Endothelial cell (in vitro differentiated cells): ENCODE measurements around the gene MYO1D. TPM values are rescaled to one million over a fixed set of nuclear protein-coding genes. Genes with fewer than 3 reads are reported as not detected.
"Not testable (repeated sequence)": the region's sequence is repeated elsewhere in the genome, so short reads cannot be mapped to it uniquely, and the experiment has no call there.

Experiments
- DNase-seq: peaks from one replicate; pipeline ENCODE4 v3.0.0; 2021; ENCODE audit warnings: low spot score
- H3K27ac Mint-ChIP-seq: one replicate; pipeline ENCODE4 v1.8.0; 2021; ENCODE audit warnings: mixed read lengths, inconsistent platforms; ENCODE audit not compliant: unreplicated experiment
- H3K27me3 Mint-ChIP-seq: one replicate; pipeline ENCODE4 v1.8.0; 2021; ENCODE audit warnings: mild to moderate bottlenecking, moderate library complexity, mixed read lengths, inconsistent platforms; ENCODE audit not compliant: unreplicated experiment
- H3K36me3 Mint-ChIP-seq: one replicate; pipeline ENCODE4 v1.8.0; 2021; ENCODE audit warnings: mild to moderate bottlenecking, low read depth, mixed read lengths, inconsistent platforms; ENCODE audit not compliant: unreplicated experiment
- H3K4me1 Mint-ChIP-seq: one replicate; pipeline ENCODE4 v1.8.0; 2021; ENCODE audit warnings: mild to moderate bottlenecking, mixed read lengths, inconsistent platforms; ENCODE audit not compliant: unreplicated experiment
- H3K4me3 Mint-ChIP-seq: one replicate; pipeline ENCODE4 v1.8.0; 2021; ENCODE audit warnings: mild to moderate bottlenecking, mixed read lengths, inconsistent platforms; ENCODE audit not compliant: unreplicated experiment
- H3K9me3 Mint-ChIP-seq: one replicate; pipeline ENCODE4 v1.8.0; 2021; ENCODE audit warnings: mixed read lengths, inconsistent platforms; ENCODE audit not compliant: unreplicated experiment
- total RNA-seq: library from RNA; stranded (reverse); fragmentation: NEBNext Ultra II Directional; extraction: Animal tissue kit (Norgen Biotek cat#: 25700); gene quantifications from one replicate; pipeline ENCODE4 v1.2.1, GENCODE V29; 2021; ENCODE audit not compliant: unreplicated experiment
- TF ChIP-seq, protein P1 (sequence below): fragments of 200-600 bp; sonication (generic); IDR thresholded peaks from one replicate; pipeline ENCODE4 v1.5.0; 2021; ENCODE audit warnings: antibody characterized with exemption; ENCODE audit not compliant: unreplicated experiment

The MYO1D gene
- total RNA-seq, 1 donor from 2014 or later, result 26.4 TPM

DNA sequence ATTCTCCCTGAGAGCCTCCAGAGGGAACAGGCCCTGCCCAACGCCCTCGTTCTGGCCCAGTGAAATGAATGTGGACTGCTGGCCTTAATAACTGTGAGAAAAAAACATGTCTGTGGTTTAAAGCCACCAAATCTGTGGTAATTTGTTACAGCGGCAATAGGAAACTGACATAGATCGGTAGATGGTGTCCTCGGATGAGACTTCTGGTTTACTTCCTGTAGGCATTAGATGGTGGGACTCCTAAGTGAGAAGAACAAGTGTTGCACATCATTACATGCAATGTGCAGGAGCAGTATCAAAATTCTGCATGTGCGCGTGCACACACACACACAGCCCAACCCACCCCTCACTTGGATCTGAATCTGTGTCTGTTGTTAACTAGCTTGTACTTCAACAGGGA, 348.1 kb downstream of the MYO1D start:
- Mint-ChIP-seq H3K27ac (no peak overlapping the region), H3K36me3 (no peaks in the 10 kb centered on the region), H3K9me3 (no peaks in the 10 kb centered on the region), H3K4me3 (no peak overlapping the region), H3K4me1 (no peaks in the 10 kb centered on the region), H3K27me3 (peaks cover 1% of the 10 kb centered on the region)
- TF ChIP-seq, protein P1, sequence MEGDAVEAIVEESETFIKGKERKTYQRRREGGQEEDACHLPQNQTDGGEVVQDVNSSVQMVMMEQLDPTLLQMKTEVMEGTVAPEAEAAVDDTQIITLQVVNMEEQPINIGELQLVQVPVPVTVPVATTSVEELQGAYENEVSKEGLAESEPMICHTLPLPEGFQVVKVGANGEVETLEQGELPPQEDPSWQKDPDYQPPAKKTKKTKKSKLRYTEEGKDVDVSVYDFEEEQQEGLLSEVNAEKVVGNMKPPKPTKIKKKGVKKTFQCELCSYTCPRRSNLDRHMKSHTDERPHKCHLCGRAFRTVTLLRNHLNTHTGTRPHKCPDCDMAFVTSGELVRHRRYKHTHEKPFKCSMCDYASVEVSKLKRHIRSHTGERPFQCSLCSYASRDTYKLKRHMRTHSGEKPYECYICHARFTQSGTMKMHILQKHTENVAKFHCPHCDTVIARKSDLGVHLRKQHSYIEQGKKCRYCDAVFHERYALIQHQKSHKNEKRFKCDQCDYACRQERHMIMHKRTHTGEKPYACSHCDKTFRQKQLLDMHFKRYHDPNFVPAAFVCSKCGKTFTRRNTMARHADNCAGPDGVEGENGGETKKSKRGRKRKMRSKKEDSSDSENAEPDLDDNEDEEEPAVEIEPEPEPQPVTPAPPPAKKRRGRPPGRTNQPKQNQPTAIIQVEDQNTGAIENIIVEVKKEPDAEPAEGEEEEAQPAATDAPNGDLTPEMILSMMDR, result no peak
- DNase-seq, result no peak

DNA sequence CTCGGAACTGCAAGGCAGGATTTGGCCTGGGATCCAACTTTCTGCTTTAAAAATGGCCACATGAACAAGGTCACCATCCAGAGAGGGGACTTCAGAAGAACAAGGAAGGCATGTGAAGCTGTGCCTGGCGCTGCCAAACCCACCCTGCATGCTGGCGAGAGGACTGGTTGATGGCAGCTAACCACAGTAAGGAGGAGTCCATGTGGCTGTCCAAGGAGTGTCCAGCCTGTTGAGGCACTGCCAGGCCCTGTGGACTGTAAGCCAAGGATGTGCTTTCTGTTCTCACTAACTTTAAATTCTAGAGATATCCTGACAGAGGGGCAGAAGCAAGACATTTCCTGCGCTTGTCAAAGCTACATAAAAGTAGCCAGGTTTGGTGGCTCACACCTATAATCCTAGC, 349.8 kb downstream of the MYO1D start:
- Mint-ChIP-seq H3K9me3 (no peaks in the 10 kb centered on the region), H3K4me1 (peaks cover 8% of the 10 kb centered on the region), H3K27ac (no peak overlapping the region), H3K27me3 (no peaks in the 10 kb centered on the region), H3K36me3 (no peaks in the 10 kb centered on the region), H3K4me3 (no peak overlapping the region)
- TF ChIP-seq, protein P1, result no peak
- no peak for DNase-seq

- Mint-ChIP-seq H3K27me3 (peaks cover 2% of the 10 kb centered on the region), H3K4me1 (peaks cover 19% of the 10 kb centered on the region), H3K9me3 (no peaks in the 10 kb centered on the region), H3K4me3 (no peak overlapping the region), H3K27ac (no peak overlapping the region), H3K36me3 (no peaks in the 10 kb centered on the region)
- no peak for DNase-seq
- TF ChIP-seq, protein P1, result no peak
Observed at GRCh38 chr17:32525122-32525521, 351.8 kb downstream of the MYO1D start.

DNA sequence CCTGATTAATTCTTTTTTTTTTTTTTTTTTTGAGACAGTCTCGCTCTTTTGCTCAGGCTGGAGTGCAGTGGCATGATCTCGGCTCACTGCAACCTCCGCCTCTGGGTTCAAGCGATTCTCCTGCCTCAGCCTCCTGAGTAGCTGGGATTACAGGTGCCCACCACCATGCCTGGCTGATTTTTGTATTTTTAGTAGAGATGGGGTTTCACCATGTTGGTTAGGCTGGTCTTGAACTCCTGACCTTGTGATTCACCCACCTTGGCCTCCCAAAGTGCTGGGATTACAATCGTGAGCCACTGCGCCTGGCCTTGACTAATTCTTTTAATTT, 352.4 kb downstream of the MYO1D start:
- not testable (repeated sequence) for H3K27me3 Mint-ChIP-seq, H3K27ac Mint-ChIP-seq, H3K9me3 Mint-ChIP-seq, H3K4me3 Mint-ChIP-seq, H3K36me3 Mint-ChIP-seq, DNase-seq
- H3K4me1 Mint-ChIP-seq, result peaks cover 24% of the 10 kb centered on the region

GRCh38 chr17:32523827-32524552, 352.9 kb downstream of the MYO1D start:
- Mint-ChIP-seq H3K27ac (no peak overlapping the region), H3K36me3 (no peaks in the 10 kb centered on the region), H3K9me3 (no peaks in the 10 kb centered on the region), H3K4me1 (peaks cover 24% of the 10 kb centered on the region), H3K27me3 (peaks cover 4% of the 10 kb centered on the region), H3K4me3 (no peak overlapping the region)
- no peak for DNase-seq
- TF ChIP-seq, protein P1, result no peak
